ENCODE measurements around the gene TERC.
"Not testable (repeated sequence)": the region's sequence is repeated elsewhere in the genome, so short reads cannot be mapped to it uniquely, and the experiment has no call there.

The TERC gene

GRCh38 chr3:169771497-169772304, 6.8 kb upstream of the TERC start:
- peak; percentile 93 for DNase-seq (ENCODE audit: low spot score)

GRCh38 chr3:169769287-169770181, 4.7 kb upstream of the TERC start, which contains the start of gene ACTRT3:
ACTRT3 (minus strand) TSS chr3:169769561; CDS start chr3:169769520, 41 bp downstream.
- DNase-seq (ENCODE audit: low spot score): peak; percentile 72

- DNase-seq (ENCODE audit: low spot score): peak; percentile 59
Measured at GRCh38 chr3:169764312-169764881, 463 bp downstream of the TERC start.

GRCh38 chr3:169760479-169760878, 4.4 kb downstream of the TERC start:
- no peak for DNase-seq (ENCODE audit: low spot score)

GRCh38 chr3:169759256-169759655, 5.6 kb downstream of the TERC start:
- no peak for DNase-seq (ENCODE audit: low spot score)

- no peak for DNase-seq (ENCODE audit: low spot score)
Measured at GRCh38 chr3:169758359-169758994, 6.4 kb downstream of the TERC start.

- DNase-seq (ENCODE audit: low spot score): no peak
Measured at GRCh38 chr3:169755488-169755887, 9.4 kb downstream of the TERC start.

- DNase-seq (ENCODE audit: low spot score): no peak
Measured at GRCh38 chr3:169754711-169755110, 10.1 kb downstream of the TERC start.

GRCh38 chr3:169751875-169752274, 13.0 kb downstream of the TERC start:
- DNase-seq (ENCODE audit: low spot score): no peak

- DNase-seq (ENCODE audit: low spot score): no peak
Measured at GRCh38 chr3:169750665-169751064, 14.2 kb downstream of the TERC start.

GRCh38 chr3:169748670-169749069, 16.2 kb downstream of the TERC start:
- no peak for DNase-seq (ENCODE audit: low spot score)

GRCh38 chr3:169746924-169747323, 17.9 kb downstream of the TERC start:
- DNase-seq (ENCODE audit: low spot score): no peak

GRCh38 chr3:169744366-169745054, 20.4 kb downstream of the TERC start:
- DNase-seq (ENCODE audit: low spot score): no peak

- DNase-seq (ENCODE audit: low spot score): no peak
Measured at GRCh38 chr3:169739067-169739466, 25.8 kb downstream of the TERC start.

GRCh38 chr3:169731857-169732256, 33.0 kb downstream of the TERC start:
- DNase-seq (ENCODE audit: low spot score): not testable (repeated sequence)

GRCh38 chr3:169722724-169723123, 42.1 kb downstream of the TERC start:
- no peak for DNase-seq (ENCODE audit: low spot score)

- not testable (repeated sequence) for DNase-seq (ENCODE audit: low spot score)
Measured at GRCh38 chr3:169718415-169718814, 46.4 kb downstream of the TERC start.

Data from pons (tissue), 1 donor.